Hematopoietic multipotent progenitor cell treated with erythropoietin and hydrocortisone succinate and interleukin-3 and kit ligand, for 8 days (in vitro differentiated cells): ENCODE measurements around the gene IFIT3.
A peak's percentile ranks its signal among the peaks of the same experiment; 100 is the strongest.
"Not testable (repeated sequence)": the region's sequence is repeated elsewhere in the genome, so short reads cannot be mapped to it uniquely, and the experiment has no call there.

Experiments
- DNase-seq: peaks from one replicate; pipeline ENCODE4 v3.0.0-alpha.2; 2015

IFIT3 gene

GRCh38 chr10:89327803-89328441 is at the start of gene IFIT3:
Gene IFIT3, plus strand, starts transcription at chr10:89327997. Its CDS starts 77 bp downstream, at chr10:89328074.
- DNase-seq: peak; percentile 76

GRCh38 chr10:89278034-89278535 is 49.7 kb upstream of the IFIT3 start:
- no peak for DNase-seq

- no peak for DNase-seq
These were observed 48.9 kb upstream of the IFIT3 start for GRCh38 chr10:89278900-89279392.

GRCh38 chr10:89279421-89279869 is 48.4 kb upstream of the IFIT3 start:
- peak; percentile 32 for DNase-seq

GRCh38 chr10:89280508-89280907 is 47.3 kb upstream of the IFIT3 start:
- DNase-seq: no peak

- no peak for DNase-seq
These were observed 46.0 kb upstream of the IFIT3 start for GRCh38 chr10:89281606-89282395.

- no peak for DNase-seq
These were observed 44.5 kb upstream of the IFIT3 start for GRCh38 chr10:89283025-89283935.

- no peak for DNase-seq
These were observed 43.8 kb upstream of the IFIT3 start for GRCh38 chr10:89283936-89284475.

- DNase-seq: not testable (repeated sequence)
These were observed 43.1 kb upstream of the IFIT3 start for GRCh38 chr10:89284711-89285110.

- not testable (repeated sequence) for DNase-seq
These were observed 42.5 kb upstream of the IFIT3 start for GRCh38 chr10:89285303-89285702.

- no peak for DNase-seq
These were observed 33.0 kb upstream of the IFIT3 start for GRCh38 chr10:89294721-89295239.

- DNase-seq: peak; percentile 13
These were observed 32.2 kb upstream of the IFIT3 start for GRCh38 chr10:89295597-89295996.

GRCh38 chr10:89296220-89296648 is 31.6 kb upstream of the IFIT3 start:
- DNase-seq: no peak

GRCh38 chr10:89297356-89297755 is 30.4 kb upstream of the IFIT3 start:
- DNase-seq: no peak

- DNase-seq: no peak
These were observed 30.0 kb upstream of the IFIT3 start for GRCh38 chr10:89297791-89298190.

GRCh38 chr10:89299031-89299430 is 28.8 kb upstream of the IFIT3 start:
- DNase-seq: no peak

- peak; percentile 68 for DNase-seq
These were observed 26.6 kb upstream of the IFIT3 start for GRCh38 chr10:89301232-89301631.

GRCh38 chr10:89301721-89302445 is 25.9 kb upstream of the IFIT3 start, which contains the start of gene IFIT2:
Gene IFIT2, plus strand, starts transcription at chr10:89302046. Its CDS starts 78 bp downstream, at chr10:89302124.
- DNase-seq: peak; percentile 61

GRCh38 chr10:89302625-89303024 is 25.2 kb upstream of the IFIT3 start:
- no peak for DNase-seq

- peak; percentile 20 for DNase-seq
These were observed 24.6 kb upstream of the IFIT3 start for GRCh38 chr10:89303161-89303560.

- DNase-seq: no peak
These were observed 23.8 kb upstream of the IFIT3 start for GRCh38 chr10:89304026-89304425.
